TTC549 (cell line): ENCODE measurements around the gene SEC63.
"Not testable (repeated sequence)": the region's sequence is repeated elsewhere in the genome, so short reads cannot be mapped to it uniquely, and the experiment has no call there.

ENCODE experiments used
- FAIRE-seq: peaks from 2 replicates; lab custom pipeline; 2012; peaks lifted over from hg19 to GRCh38; lab: Jason Lieb, UNC

Gene SEC63

GRCh38 chr6:107928984-107929383 lies 29.0 kb downstream of the SEC63 start:
- FAIRE-seq: no peak

GRCh38 chr6:107926697-107927544 lies 31.1 kb downstream of the SEC63 start:
- FAIRE-seq: not testable (repeated sequence)

GRCh38 chr6:107917451-107918375 lies 40.3 kb downstream of the SEC63 start:
- no peak for FAIRE-seq

GRCh38 chr6:107916961-107917360 lies 41.0 kb downstream of the SEC63 start:
- not testable (repeated sequence) for FAIRE-seq

GRCh38 chr6:107911692-107912091 lies 46.3 kb downstream of the SEC63 start:
- FAIRE-seq: no peak

GRCh38 chr6:107894809-107895396 lies 63.1 kb downstream of the SEC63 start:
- no peak for FAIRE-seq

GRCh38 chr6:107890431-107890830 lies 67.6 kb downstream of the SEC63 start:
- not testable (repeated sequence) for FAIRE-seq

- not testable (repeated sequence) for FAIRE-seq
Measured at GRCh38 chr6:107885950-107886349, 72.1 kb downstream of the SEC63 start.

- no peak for FAIRE-seq
Measured at GRCh38 chr6:107879941-107880340, 78.1 kb downstream of the SEC63 start.

- no peak for FAIRE-seq
Measured at GRCh38 chr6:107877968-107878367, 80.0 kb downstream of the SEC63 start.

GRCh38 chr6:107871976-107872375 lies 86.0 kb downstream of the SEC63 start:
- no peak for FAIRE-seq

GRCh38 chr6:107871512-107871911 lies 86.5 kb downstream of the SEC63 start:
- FAIRE-seq: not testable (repeated sequence)

- FAIRE-seq: no peak
Measured at GRCh38 chr6:107871016-107871415, 87.0 kb downstream of the SEC63 start.

GRCh38 chr6:107870381-107870780 lies 87.6 kb downstream of the SEC63 start:
- FAIRE-seq: no peak

- no peak for FAIRE-seq
Measured at GRCh38 chr6:107869871-107870270, 88.1 kb downstream of the SEC63 start.

- no peak for FAIRE-seq
Measured at GRCh38 chr6:107868867-107869611, 89.0 kb downstream of the SEC63 start.

GRCh38 chr6:107867302-107867615 lies 90.7 kb downstream of the SEC63 start:
- no peak for FAIRE-seq

GRCh38 chr6:107866606-107867301 lies 91.3 kb downstream of the SEC63 start:
- FAIRE-seq: peak; percentile 42

GRCh38 chr6:107864226-107865127 lies 93.5 kb downstream of the SEC63 start:
- FAIRE-seq: no peak

GRCh38 chr6:107862383-107862782 lies 95.6 kb downstream of the SEC63 start:
- FAIRE-seq: no peak
